ENCODE data around the gene NLRC4. TPM values are rescaled to one million over a fixed set of nuclear protein-coding genes. Genes with fewer than 3 reads are reported as not detected.

NLRC4 gene
- total and polyA plus RNA-seq, 10 of the 15 experiments (the other 5 are each of a cell fraction or from before 2014, with no cell fraction given): 0.01 to 0.58 (median 0.40) TPM

DNA sequence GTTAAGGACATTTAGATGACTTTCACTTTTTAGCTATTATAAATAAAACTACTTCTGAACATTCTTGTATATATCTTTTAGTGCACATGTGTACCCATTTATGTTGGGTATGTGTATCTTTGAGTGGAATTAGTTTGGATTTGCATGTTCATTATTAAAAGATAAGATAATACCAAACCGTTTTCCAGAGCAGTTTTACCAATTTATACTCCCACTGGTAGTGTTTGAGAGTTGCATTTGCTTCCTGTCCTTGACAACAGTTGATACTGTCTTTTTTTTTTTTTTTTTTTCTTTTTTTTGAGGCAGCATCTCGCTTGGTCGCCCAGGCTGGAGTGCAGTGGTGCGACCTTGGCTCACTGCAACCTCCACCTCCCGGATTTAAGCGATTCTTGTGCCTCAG lies 75.7 kb downstream of the NLRC4 start (continued):
- TF ChIP-seq, protein P1, sequence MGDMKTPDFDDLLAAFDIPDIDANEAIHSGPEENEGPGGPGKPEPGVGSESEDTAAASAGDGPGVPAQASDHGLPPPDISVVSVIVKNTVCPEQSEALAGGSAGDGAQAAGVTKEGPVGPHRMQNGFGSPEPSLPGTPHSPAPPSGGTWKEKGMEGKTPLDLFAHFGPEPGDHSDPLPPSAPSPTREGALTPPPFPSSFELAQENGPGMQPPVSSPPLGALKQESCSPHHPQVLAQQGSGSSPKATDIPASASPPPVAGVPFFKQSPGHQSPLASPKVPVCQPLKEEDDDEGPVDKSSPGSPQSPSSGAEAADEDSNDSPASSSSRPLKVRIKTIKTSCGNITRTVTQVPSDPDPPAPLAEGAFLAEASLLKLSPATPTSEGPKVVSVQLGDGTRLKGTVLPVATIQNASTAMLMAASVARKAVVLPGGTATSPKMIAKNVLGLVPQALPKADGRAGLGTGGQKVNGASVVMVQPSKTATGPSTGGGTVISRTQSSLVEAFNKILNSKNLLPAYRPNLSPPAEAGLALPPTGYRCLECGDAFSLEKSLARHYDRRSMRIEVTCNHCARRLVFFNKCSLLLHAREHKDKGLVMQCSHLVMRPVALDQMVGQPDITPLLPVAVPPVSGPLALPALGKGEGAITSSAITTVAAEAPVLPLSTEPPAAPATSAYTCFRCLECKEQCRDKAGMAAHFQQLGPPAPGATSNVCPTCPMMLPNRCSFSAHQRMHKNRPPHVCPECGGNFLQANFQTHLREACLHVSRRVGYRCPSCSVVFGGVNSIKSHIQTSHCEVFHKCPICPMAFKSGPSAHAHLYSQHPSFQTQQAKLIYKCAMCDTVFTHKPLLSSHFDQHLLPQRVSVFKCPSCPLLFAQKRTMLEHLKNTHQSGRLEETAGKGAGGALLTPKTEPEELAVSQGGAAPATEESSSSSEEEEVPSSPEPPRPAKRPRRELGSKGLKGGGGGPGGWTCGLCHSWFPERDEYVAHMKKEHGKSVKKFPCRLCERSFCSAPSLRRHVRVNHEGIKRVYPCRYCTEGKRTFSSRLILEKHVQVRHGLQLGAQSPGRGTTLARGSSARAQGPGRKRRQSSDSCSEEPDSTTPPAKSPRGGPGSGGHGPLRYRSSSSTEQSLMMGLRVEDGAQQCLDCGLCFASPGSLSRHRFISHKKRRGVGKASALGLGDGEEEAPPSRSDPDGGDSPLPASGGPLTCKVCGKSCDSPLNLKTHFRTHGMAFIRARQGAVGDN (IDR thresholded peaks at IDR 0.05): no peak
- TF ChIP-seq, protein P2, sequence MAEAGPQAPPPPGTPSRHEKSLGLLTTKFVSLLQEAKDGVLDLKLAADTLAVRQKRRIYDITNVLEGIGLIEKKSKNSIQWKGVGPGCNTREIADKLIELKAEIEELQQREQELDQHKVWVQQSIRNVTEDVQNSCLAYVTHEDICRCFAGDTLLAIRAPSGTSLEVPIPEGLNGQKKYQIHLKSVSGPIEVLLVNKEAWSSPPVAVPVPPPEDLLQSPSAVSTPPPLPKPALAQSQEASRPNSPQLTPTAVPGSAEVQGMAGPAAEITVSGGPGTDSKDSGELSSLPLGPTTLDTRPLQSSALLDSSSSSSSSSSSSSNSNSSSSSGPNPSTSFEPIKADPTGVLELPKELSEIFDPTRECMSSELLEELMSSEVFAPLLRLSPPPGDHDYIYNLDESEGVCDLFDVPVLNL (IDR thresholded peaks at IDR 0.05; ENCODE audit: low read depth, low read length): no peak
- TF ChIP-seq, protein P3, sequence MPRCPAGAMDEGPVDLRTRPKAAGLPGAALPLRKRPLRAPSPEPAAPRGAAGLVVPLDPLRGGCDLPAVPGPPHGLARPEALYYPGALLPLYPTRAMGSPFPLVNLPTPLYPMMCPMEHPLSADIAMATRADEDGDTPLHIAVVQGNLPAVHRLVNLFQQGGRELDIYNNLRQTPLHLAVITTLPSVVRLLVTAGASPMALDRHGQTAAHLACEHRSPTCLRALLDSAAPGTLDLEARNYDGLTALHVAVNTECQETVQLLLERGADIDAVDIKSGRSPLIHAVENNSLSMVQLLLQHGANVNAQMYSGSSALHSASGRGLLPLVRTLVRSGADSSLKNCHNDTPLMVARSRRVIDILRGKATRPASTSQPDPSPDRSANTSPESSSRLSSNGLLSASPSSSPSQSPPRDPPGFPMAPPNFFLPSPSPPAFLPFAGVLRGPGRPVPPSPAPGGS (IDR thresholded peaks at IDR 0.05; ENCODE audit: borderline replicate concordance, insufficient read depth, low read depth, low read length, poor library complexity, severe bottlenecking): no peak
- TF ChIP-seq FOS (IDR thresholded peaks at IDR 0.05; ENCODE audit: borderline replicate concordance, extremely low read depth, insufficient read length) (no peak), PAX8 (IDR thresholded peaks at IDR 0.05) (no peak), RFX5 (IDR thresholded peaks at IDR 0.05; ENCODE audit: low read depth, low read length) (no peak), NR2F1 (conservative IDR thresholded peaks at IDR 0.05) (no peak), CREM (IDR thresholded peaks at IDR 0.05; ENCODE audit: low read depth) (no peak), JUNB (IDR thresholded peaks at IDR 0.05) (no peak), SIX5 (IDR thresholded peaks at IDR 0.05; ENCODE audit: low read depth, low read length, severe bottlenecking) (no peak)
